H54 (cell line): Measurements from ENCODE around the gene SCLY.

Experiments
- DNase-seq: peaks from one replicate; pipeline ENCODE4 v3.0.0; 2011; ENCODE audit warnings: low spot score, mixed read lengths; ENCODE audit not compliant: insufficient read length
- FAIRE-seq: peaks from 3 replicates; lab custom pipeline; 2011; peaks lifted over from hg19 to GRCh38; lab: Jason Lieb, UNC
- POLR2A ChIP-seq: IDR thresholded peaks from 2 replicates; pipeline ENCODE4 v1.6.1; 2011; ENCODE audit warnings: low read depth, mild to moderate bottlenecking, low read length

The SCLY gene

GRCh38 chr2:238133499-238134392 is 72.9 kb downstream of the SCLY start:
- DNase-seq (no peak), FAIRE-seq (no peak)
- no peak for TF ChIP-seq POLR2A

GRCh38 chr2:238134393-238134785 is 73.6 kb downstream of the SCLY start:
- TF ChIP-seq POLR2A: no peak
- FAIRE-seq (no peak), DNase-seq (no peak)

DNA sequence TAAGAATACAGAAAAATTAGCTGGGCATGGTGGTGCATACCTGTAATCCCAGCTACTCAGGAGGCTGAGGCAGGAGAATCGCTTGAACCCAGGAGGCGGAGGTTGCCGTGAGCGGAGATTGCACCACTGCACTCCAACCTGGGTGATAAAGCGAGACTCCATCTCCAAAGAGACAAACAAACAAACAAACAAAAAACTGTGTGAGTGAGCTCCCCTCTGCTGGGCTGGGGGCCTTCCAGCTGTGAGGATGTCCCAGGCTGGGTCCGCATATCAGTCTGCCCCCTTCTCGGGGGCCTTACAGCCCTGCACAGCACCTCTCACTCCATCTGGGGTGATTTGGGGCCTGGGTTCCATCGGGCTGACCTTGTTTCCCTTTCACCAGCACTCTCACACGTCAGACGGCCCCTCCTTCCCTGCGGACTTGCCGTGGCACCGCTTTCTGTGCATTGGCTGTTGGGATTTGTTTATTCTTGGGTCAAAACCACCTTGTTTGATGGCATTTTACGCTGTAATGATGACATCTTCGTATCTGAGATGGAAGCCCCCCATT is 74.9 kb downstream of the SCLY start:
- TF ChIP-seq POLR2A: no peak
- FAIRE-seq (no peak), DNase-seq (no peak)

GRCh38 chr2:238136820-238137537 is 76.2 kb downstream of the SCLY start:
- FAIRE-seq: no peak
- no peak for DNase-seq
- TF ChIP-seq POLR2A: no peak

DNA sequence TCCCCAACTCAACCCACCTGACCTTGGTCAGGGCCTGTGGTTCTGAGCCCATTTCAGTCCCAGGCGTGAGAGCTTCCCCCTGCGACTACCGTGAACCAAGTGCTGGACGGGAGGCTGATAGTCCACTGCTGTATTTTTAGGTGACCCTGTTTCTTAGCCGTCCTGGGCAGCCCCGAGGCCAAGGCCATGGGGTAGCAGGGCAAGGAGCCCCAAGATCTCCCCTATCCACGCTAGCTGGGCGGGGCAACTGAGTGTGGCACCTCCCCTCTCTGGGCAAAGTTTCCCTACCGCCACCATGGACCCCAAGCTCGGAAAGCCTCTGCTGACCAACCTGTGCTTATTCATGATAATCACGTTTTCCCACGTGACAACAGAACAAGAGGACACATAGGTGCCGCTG is 77.1 kb downstream of the SCLY start:
- DNase-seq: no peak
- FAIRE-seq: no peak
- no peak for TF ChIP-seq POLR2A

DNA sequence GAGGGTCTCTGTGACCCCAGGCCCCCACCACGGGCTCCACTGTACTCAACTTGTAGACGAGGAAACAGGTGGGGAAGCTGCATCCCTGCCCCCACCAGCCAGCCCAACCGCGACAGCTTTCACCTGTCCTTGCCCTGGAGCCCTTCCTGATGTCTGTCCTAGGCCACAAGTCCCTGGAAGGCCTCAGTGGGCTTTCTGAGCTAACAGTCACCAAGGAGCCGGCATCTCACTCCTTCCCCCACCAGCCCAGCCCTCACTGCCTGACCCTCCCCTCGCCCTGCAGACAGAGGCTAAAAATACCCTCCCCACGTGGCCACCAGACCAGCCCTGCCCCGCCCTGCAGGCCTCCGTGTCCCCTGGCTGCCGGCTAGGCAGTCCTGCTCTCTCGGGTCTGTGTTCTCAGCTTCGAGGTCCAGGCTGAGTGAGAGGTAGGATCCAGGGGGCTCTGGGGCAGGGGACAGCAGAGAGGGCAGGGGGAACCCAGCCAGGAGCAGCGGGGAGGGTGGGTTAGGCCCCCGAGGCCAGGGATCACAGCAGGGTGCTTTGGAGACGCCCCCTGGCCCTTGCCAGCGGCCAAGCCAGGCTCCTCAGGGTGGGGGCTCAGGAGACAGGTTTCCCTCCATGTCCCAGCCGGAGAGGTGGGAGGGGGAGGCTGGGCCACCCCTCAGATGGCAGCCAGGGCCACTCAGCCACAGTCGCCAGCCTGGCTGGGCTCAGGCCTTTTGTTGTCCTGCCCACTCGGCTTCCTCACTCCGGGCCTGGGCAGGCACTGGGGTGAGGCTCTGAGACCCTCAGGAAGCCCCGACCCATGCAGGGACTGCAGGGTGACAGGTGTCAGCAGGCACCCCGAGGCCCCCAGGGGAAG is 77.8 kb downstream of the SCLY start, which contains the start of gene KLHL30:
Gene KLHL30 (plus strand): TSS at position 338 of the 865 bp plus-strand sequence. CDS start 2,087 bp downstream, outside the sequence.
- no peak for TF ChIP-seq POLR2A
- no peak for FAIRE-seq
- no peak for DNase-seq

- no peak for DNase-seq
- FAIRE-seq: no peak
- no peak for TF ChIP-seq POLR2A
These were observed 78.6 kb downstream of the SCLY start for GRCh38 chr2:238139196-238140039.

DNA sequence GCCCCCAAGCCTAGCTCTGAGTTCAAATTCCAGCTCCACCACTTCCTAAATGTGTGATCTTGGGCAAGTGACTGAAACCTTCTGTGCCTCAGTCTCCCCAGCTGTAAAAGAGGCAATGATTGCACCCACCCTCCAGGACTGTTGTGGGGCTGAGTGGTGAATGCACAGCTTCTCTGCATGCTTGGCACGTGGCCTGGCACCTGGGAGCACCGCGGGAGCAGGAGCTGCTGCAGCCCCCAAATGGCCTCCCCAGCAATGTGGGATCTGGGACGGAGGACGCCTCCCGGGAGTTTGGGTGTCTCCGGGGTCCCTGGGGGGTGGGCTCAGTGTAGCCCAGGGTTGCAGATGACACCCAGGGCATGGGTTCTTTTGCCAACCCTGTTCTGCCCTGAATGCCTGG is 79.2 kb downstream of the SCLY start:
- no peak for DNase-seq
- no peak for TF ChIP-seq POLR2A
- FAIRE-seq: no peak

- DNase-seq (no peak), FAIRE-seq (no peak)
- TF ChIP-seq POLR2A: no peak
These were observed 80.1 kb downstream of the SCLY start for GRCh38 chr2:238140721-238141540.

DNA sequence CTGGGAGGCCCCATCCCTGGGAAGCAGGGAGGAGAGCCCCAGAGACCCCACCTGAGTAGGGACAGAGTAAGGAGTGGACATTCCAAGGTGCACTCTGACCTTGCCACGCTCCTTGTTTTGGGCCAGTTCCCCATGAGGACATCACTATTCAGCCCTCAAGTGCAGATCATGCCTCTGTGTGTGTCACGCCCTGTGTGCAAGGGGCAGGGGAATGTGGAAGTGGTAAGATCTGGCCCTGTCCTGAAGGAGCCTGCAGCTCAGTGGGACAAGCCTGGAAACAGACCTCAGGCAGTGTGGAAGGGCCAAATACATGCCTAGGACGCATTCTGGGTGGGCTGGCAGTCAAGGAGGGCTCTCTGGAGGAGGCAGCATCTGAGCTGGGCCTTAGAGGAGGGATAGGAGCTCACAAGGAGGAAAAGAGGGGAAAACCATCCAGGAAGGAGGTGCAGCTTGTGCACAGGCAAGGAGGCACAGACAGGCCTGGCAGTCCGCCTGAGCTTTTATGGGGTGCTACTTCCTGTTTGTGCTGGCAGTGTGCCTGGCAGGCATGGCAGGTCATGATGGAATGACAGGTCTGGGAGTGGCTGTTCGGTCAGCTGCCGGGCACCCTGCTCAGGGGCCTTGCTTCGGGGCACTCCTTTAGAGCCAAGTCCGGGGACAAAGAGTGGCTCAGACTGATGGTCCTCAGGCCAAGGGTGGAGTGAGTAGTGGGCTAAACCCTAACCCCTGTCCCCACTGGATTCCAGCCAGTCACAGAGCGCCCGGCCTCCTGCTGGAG is 80.9 kb downstream of the SCLY start:
- no peak for TF ChIP-seq POLR2A
- peak; percentile 83 for FAIRE-seq
- DNase-seq: peak; percentile 79
